Cardiac muscle cell (in vitro differentiated cells and primary cell): ENCODE data around the gene MIPEP. TPM values are rescaled to one million over a fixed set of nuclear protein-coding genes. Genes with fewer than 3 reads are reported as not detected.
A peak's percentile ranks its signal among the peaks of the same experiment; 100 is the strongest.

Experiments
- DNase-seq, 2 donors: peaks; one replicate each; pipeline versions ENCODE4 v3.0.0 to v3.0.0-alpha.2; 2010 to 2017; ENCODE audit warnings: low read depth in 1 of 2, low spot score in 1 of 2
- H3K27ac ChIP-seq: fragments of 200-600 bp; sonication (generic); 2 replicates; pipeline ENCODE4 v1.5.1; 2016
- H3K27me3 ChIP-seq: fragments of 200-600 bp; sonication (generic); 2 replicates; pipeline ENCODE4 v1.6.0; 2016; ENCODE audit warnings: control low read depth
- H3K36me3 ChIP-seq: fragments of 200-600 bp; sonication (generic); 2 replicates; pipeline ENCODE4 v1.5.1; 2016; ENCODE audit warnings: control low read depth
- H3K4me1 ChIP-seq: fragments of 200-600 bp; sonication (generic); 2 replicates; pipeline ENCODE4 v1.8.1; 2017; ENCODE audit warnings: low read depth, mild to moderate bottlenecking, mixed run types
- H3K4me3 ChIP-seq: fragments of 200-600 bp; sonication (generic); 2 replicates; pipeline ENCODE4 v1.5.1; 2016; ENCODE audit warnings: mild to moderate bottlenecking
- H3K9me3 ChIP-seq: fragments of 200-600 bp; sonication (generic); 2 replicates; pipeline ENCODE4 v1.5.1; 2017; ENCODE audit warnings: low read depth, mild to moderate bottlenecking, control low read depth
- polyA plus RNA-seq: library from polyadenylated mRNA; unstranded; fragments of >200 nt; fragmentation: Nextera tagmentation; extraction: Ambion mirVana; gene quantifications from 2 replicates; pipeline ENCODE4 v1.2.1, GENCODE V29; 2016
- total RNA-seq: library from RNA; depleted of rRNA; stranded (reverse); fragments of >200 nt; gene quantifications from 2 replicates; pipeline ENCODE4 v1.2.3, GENCODE V29; 2016
- TF ChIP-seq, protein P1 (sequence below): IDR thresholded peaks from 2 replicates; pipeline ENCODE4 v1.5.1; 2012; ENCODE audit warnings: low read depth, mild to moderate bottlenecking, low read length

MIPEP gene
- total and polyA plus RNA-seq, 2 experiments from 2014 or later, result 12.5 to 22.9 TPM

- H3K4me1 ChIP-seq, result peaks cover 8% of the 10 kb centered on the region
- H3K27ac ChIP-seq, result no peak overlapping the region
- no peak overlapping the region for H3K4me3 ChIP-seq
- no peak for DNase-seq
- no peaks in the 10 kb centered on the region for H3K9me3 ChIP-seq
- H3K36me3 ChIP-seq, result no peaks in the 10 kb centered on the region
- TF ChIP-seq, protein P1, sequence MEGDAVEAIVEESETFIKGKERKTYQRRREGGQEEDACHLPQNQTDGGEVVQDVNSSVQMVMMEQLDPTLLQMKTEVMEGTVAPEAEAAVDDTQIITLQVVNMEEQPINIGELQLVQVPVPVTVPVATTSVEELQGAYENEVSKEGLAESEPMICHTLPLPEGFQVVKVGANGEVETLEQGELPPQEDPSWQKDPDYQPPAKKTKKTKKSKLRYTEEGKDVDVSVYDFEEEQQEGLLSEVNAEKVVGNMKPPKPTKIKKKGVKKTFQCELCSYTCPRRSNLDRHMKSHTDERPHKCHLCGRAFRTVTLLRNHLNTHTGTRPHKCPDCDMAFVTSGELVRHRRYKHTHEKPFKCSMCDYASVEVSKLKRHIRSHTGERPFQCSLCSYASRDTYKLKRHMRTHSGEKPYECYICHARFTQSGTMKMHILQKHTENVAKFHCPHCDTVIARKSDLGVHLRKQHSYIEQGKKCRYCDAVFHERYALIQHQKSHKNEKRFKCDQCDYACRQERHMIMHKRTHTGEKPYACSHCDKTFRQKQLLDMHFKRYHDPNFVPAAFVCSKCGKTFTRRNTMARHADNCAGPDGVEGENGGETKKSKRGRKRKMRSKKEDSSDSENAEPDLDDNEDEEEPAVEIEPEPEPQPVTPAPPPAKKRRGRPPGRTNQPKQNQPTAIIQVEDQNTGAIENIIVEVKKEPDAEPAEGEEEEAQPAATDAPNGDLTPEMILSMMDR, result no peak
- H3K27me3 ChIP-seq, result no peaks in the 10 kb centered on the region
These were observed 92.6 kb downstream of the MIPEP start for GRCh38 chr13:23796551-23796950.

GRCh38 chr13:23794267-23795161 lies 94.7 kb downstream of the MIPEP start:
- Histone ChIP-seq H3K36me3 (no peaks in the 10 kb centered on the region), H3K27me3 (no peaks in the 10 kb centered on the region), H3K9me3 (no peaks in the 10 kb centered on the region), H3K4me3 (no peak overlapping the region), H3K27ac (no peak overlapping the region), H3K4me1 (peaks cover 8% of the 10 kb centered on the region)
- TF ChIP-seq, protein P1, result no peak
- DNase-seq, result peak in 1 of 2 donors; percentile 46

DNA sequence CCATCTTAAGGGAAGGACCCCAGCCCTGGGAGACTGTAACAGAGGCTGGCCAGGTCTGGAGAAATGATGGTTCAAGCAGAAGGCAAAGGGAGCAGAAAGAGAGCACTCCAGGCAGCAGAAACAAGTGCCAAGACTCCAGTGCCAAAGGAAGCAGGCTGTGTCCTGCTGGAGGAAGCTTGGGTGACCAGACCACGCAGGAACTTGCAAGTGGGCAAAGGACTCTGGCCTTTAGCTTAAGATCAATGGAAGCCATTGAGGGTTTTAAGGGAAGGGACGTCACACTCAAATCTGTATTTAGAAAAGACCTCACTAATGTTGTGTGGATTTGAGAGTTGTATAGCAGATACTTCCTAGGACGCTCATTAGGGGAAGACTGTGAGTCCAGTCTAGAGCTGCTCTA lies 95.5 kb downstream of the MIPEP start:
- no peak for DNase-seq
- H3K27me3 ChIP-seq, result no peaks in the 10 kb centered on the region
- H3K27ac ChIP-seq, result no peak overlapping the region
- TF ChIP-seq, protein P1, result no peak
- H3K4me3 ChIP-seq, result no peak overlapping the region
- H3K36me3 ChIP-seq, result no peaks in the 10 kb centered on the region
- H3K4me1 ChIP-seq, result peaks cover 8% of the 10 kb centered on the region
- no peaks in the 10 kb centered on the region for H3K9me3 ChIP-seq

DNA sequence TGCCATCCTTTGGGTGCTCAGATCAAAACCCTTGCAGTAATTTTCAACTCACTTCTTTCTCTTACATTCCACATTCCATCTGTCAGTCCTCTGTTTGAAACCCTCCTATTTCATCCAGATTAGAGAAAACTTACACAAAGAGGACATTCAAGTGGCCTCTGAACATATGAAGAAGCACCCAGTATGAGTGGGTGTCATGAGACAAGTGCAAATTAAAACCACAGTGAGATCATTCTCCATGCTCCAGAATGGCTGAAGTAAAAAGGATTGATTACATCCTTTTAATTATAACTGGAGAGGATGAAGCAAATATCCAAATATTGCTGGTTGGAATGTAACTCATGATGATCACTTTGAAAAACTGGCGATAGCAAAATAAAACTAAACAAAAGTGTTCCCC lies 96.5 kb downstream of the MIPEP start:
- Histone ChIP-seq H3K36me3 (no peaks in the 10 kb centered on the region), H3K4me1 (peaks cover 8% of the 10 kb centered on the region), H3K27ac (no peak overlapping the region), H3K27me3 (no peaks in the 10 kb centered on the region), H3K4me3 (no peak overlapping the region), H3K9me3 (no peaks in the 10 kb centered on the region)
- no peak for DNase-seq
- TF ChIP-seq, protein P1, result no peak

- H3K9me3 ChIP-seq, result no peaks in the 10 kb centered on the region
- peaks cover 8% of the 10 kb centered on the region for H3K4me1 ChIP-seq
- no peak overlapping the region for H3K4me3 ChIP-seq
- TF ChIP-seq, protein P1, result no peak
- peak in 1 of 2 donors; percentile 92 for DNase-seq
- H3K27ac ChIP-seq, result peak overlapping the region; percentile 51
- no peaks in the 10 kb centered on the region for H3K27me3 ChIP-seq
- H3K36me3 ChIP-seq, result no peaks in the 10 kb centered on the region
These were observed 98.5 kb downstream of the MIPEP start for GRCh38 chr13:23790577-23791170.
